Stomach (tissue), 9 donors: ENCODE data around the gene CEP170. TPM values are rescaled to one million over a fixed set of nuclear protein-coding genes. Genes with fewer than 3 reads are reported as not detected.

ENCODE experiments used
- DNase-seq, 2 donors: peaks; one replicate each; pipeline versions ENCODE4 v3.0.0 to v3.0.0-alpha.2; 2013 to 2019
- H3K27ac ChIP-seq, 5 donors: fragments of 200-600 bp in 4 of 5; sonication (generic) in 4 of 5; one replicate each; pipeline ENCODE4 v1.5.1; 2013 to 2019; ENCODE audit warnings: mild to moderate bottlenecking in 1 of 5, moderate library complexity in 1 of 5
- H3K27me3 ChIP-seq, 3 donors: fragments of 200-600 bp; sonication (generic); one replicate each; pipeline ENCODE4 v1.5.1; 2017 to 2019; ENCODE audit warnings: mixed run types in 1 of 3
- H3K36me3 ChIP-seq, 4 donors: fragments of 200-600 bp; sonication (generic); 1 replicate in 3 of 4; 2 replicates in 1 of 4; pipeline ENCODE4 v1.5.1; 2016 to 2019
- H3K4me1 ChIP-seq, 4 donors: fragments of 200-600 bp; sonication (generic); one replicate each; pipeline ENCODE4 v1.5.1; 2016 to 2019
- H3K4me3 ChIP-seq, 4 donors: fragments of 200-600 bp; sonication (generic) in 3 of 4; one replicate each; pipeline ENCODE4 v1.5.1; 2016 to 2019; ENCODE audit warnings: mild to moderate bottlenecking in 1 of 4
- H3K9me3 ChIP-seq, 4 donors: fragments of 200-600 bp; sonication (generic); one replicate each; pipeline ENCODE4 v1.5.1; 2016 to 2019
- CTCF ChIP-seq, 7 experiments: fragments of 450-650 bp in 4 of 7; fragments of 200-600 bp in 3 of 7; sonication (generic) in 3 of 7; IDR thresholded peaks; one replicate each; pipeline ENCODE4 v1.5.1; 2016 to 2019; ENCODE audit warnings: antibody characterized with exemption in 7 of 7, control low read depth in 2 of 7, mild to moderate bottlenecking in 1 of 7
- EP300 ChIP-seq: sonication (generic); formaldehyde crosslinking; IDR thresholded peaks from one replicate; pipeline ENCODE4 v1.6.1; 2017; ENCODE audit warnings: antibody characterized with exemption
- POLR2A ChIP-seq, 4 donors: fragments of 450-650 bp; IDR thresholded peaks; one replicate each; pipeline ENCODE4 v1.6.1; 2016; ENCODE audit warnings: antibody characterized with exemption in 4 of 4, control low read depth in 2 of 4, mild to moderate bottlenecking in 1 of 4, moderate library complexity in 1 of 4
- POLR2AphosphoS5 ChIP-seq, 3 donors: sonication (generic); formaldehyde crosslinking; IDR thresholded peaks; one replicate each; pipeline ENCODE4 v1.6.1; 2016; ENCODE audit warnings: antibody characterized with exemption in 3 of 3
- WGBS, 5 donors: extraction: QIAGEN DNeasy Blood & Tissue Kit in 3 of 5; methylation state at CpG; one replicate each; pipeline versions ENCODE4 v1.1.5 to v1.1.7; 2013 to 2018; 5-methylcytosine and 5-hydroxymethylcytosine counted together
- intact Hi-C: fragments of 100-400 bp; cut with DNase I; formaldehyde crosslinking; loops from one replicate; pipeline ENCODE4 v1.15.1; 2023; ENCODE audit warnings: low total_unique reads
- polyA plus RNA-seq, 3 donors: library from polyadenylated mRNA; stranded (reverse); fragments of 200-250 nt; gene quantifications; one replicate each; pipeline ENCODE4 v1.2.3, GENCODE V29; 2013
- total RNA-seq, 5 donors: library from RNA; depleted of rRNA; stranded (reverse); fragments of >200 nt; gene quantifications; one replicate each; pipeline versions ENCODE4 v1.1.0 to v1.2.3, GENCODE V29; 2014 to 2016
- donor health status: healthy with polysubstance abuse.
- donor health status: Bipolar disorder and iron deficiency.
- donor health status: healthy.

Gene CEP170
- total and polyA plus RNA-seq, 8 donors = 0.87 to 71.0 (median 12.9) TPM

GRCh38 chr1:243236604-243237252, 18.4 kb downstream of the CEP170 start:
- peak overlapping the region in 1 of 5 donors; percentile 11 for H3K27ac ChIP-seq
- 56 to 85% (median 77%) methylated on average over 4 of the region's 4 CpGs for WGBS, 5 donors

GRCh38 chr1:243234978-243235647, 20.0 kb downstream of the CEP170 start:
- Histone ChIP-seq H3K36me3 (peaks cover 0 to 13% (median 7%) of the 10 kb centered on the region in 4 donors), H3K9me3 (peaks cover 0 to 22% (median 17%) of the 10 kb centered on the region in 4 donors), H3K4me3 (no peak overlapping the region), H3K27me3 (no peaks in the 10 kb centered on the region), H3K4me1 (peaks cover 0 to 20% (median 9%) of the 10 kb centered on the region in 4 donors), H3K27ac (no peak overlapping the region)
- peak in 1 of 2 donors; percentile 52 for DNase-seq
- TF ChIP-seq CTCF (IDR thresholded peaks at IDR 0.05) (no peak), POLR2AphosphoS5 (IDR thresholded peaks at IDR 0.05) (no peak), EP300 (no peak), POLR2A (IDR thresholded peaks at IDR 0.05) (no peak)
- intact Hi-C loops = no loop called here
- 69 to 84% (median 74%) methylated on average over 4 of the region's 4 CpGs for WGBS, 5 donors

More at GRCh38 chr1:243236604-243237252, 18.4 kb downstream of the CEP170 start:
- Histone ChIP-seq H3K27me3 (no peaks in the 10 kb centered on the region), H3K9me3 (peaks cover 0 to 6% (median 3%) of the 10 kb centered on the region in 4 donors), H3K4me1 (peaks cover 0 to 20% (median 9%) of the 10 kb centered on the region in 4 donors), H3K36me3 (peaks cover 0 to 13% (median 6%) of the 10 kb centered on the region in 4 donors), H3K4me3 (no peak overlapping the region)
- no peak for DNase-seq
- intact Hi-C loops = no loop called here
- TF ChIP-seq POLR2AphosphoS5 (IDR thresholded peaks at IDR 0.05) (no peak), EP300 (no peak), POLR2A (IDR thresholded peaks at IDR 0.05) (no peak)

- DNase-seq = peak in 1 of 2 donors; percentile 20
- Histone ChIP-seq H3K27me3 (no peaks in the 10 kb centered on the region), H3K4me3 (no peak overlapping the region), H3K27ac (no peak overlapping the region), H3K36me3 (peaks cover 0 to 13% (median 7%) of the 10 kb centered on the region in 4 donors), H3K9me3 (peaks cover 0 to 31% (median 20%) of the 10 kb centered on the region in 4 donors), H3K4me1 (peaks cover 0 to 20% (median 9%) of the 10 kb centered on the region in 4 donors)
- intact Hi-C loops = no loop called here
- no peak for TF ChIP-seq EP300
- TF ChIP-seq POLR2AphosphoS5 (IDR thresholded peaks at IDR 0.05) = no peak
- WGBS, 5 donors = 75 to 93% (median 91%) methylated on average over 2 of the region's 2 CpGs
These were observed 21.2 kb downstream of the CEP170 start for GRCh38 chr1:243233908-243234307.

- TF ChIP-seq POLR2A (IDR thresholded peaks at IDR 0.05) (no peak), EP300 (no peak)
- Histone ChIP-seq H3K36me3 (peaks cover 0 to 9% (median 4%) of the 10 kb centered on the region in 4 donors), H3K4me3 (no peak overlapping the region), H3K4me1 (peaks cover 0 to 17% (median 6%) of the 10 kb centered on the region in 4 donors), H3K27me3 (no peaks in the 10 kb centered on the region), H3K9me3 (peaks cover 0 to 31% (median 20%) of the 10 kb centered on the region in 4 donors), H3K27ac (no peak overlapping the region)
- peak in 1 of 2 donors; percentile 9 for DNase-seq
- intact Hi-C loops = no loop called here
These were observed 24.2 kb downstream of the CEP170 start for GRCh38 chr1:243230914-243231313.

- no peak overlapping the region for H3K27ac ChIP-seq
- peaks cover 0 to 9% (median 4%) of the 10 kb centered on the region in 4 donors for H3K36me3 ChIP-seq
- H3K9me3 ChIP-seq = peaks cover 0 to 31% (median 20%) of the 10 kb centered on the region in 4 donors
- no peak overlapping the region for H3K4me3 ChIP-seq
- no peak for DNase-seq
- 67 to 84% (median 76%) methylated on average over 1 of the region's 1 CpG for WGBS, 5 donors
- intact Hi-C loops = no loop called here
- H3K4me1 ChIP-seq = peaks cover 0 to 8% (median 0%) of the 10 kb centered on the region in 4 donors
- no peaks in the 10 kb centered on the region for H3K27me3 ChIP-seq
- TF ChIP-seq CTCF (IDR thresholded peaks at IDR 0.05) (no peak), POLR2A (IDR thresholded peaks at IDR 0.05) (no peak), POLR2AphosphoS5 (IDR thresholded peaks at IDR 0.05) (no peak), EP300 (no peak)
These were observed 25.6 kb downstream of the CEP170 start for GRCh38 chr1:243229526-243229925.
